CD4-positive, alpha-beta T cell treated with Interleukin-4 for 1 hour (primary cell): ENCODE results near the gene CHMP1B.

Experiments used
- DNase-seq, 2 donors: peaks; one replicate each; pipeline ENCODE4 v3.0.0-alpha.2; 2020 to 2022

CHMP1B gene, protein sequence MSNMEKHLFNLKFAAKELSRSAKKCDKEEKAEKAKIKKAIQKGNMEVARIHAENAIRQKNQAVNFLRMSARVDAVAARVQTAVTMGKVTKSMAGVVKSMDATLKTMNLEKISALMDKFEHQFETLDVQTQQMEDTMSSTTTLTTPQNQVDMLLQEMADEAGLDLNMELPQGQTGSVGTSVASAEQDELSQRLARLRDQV

DNA sequence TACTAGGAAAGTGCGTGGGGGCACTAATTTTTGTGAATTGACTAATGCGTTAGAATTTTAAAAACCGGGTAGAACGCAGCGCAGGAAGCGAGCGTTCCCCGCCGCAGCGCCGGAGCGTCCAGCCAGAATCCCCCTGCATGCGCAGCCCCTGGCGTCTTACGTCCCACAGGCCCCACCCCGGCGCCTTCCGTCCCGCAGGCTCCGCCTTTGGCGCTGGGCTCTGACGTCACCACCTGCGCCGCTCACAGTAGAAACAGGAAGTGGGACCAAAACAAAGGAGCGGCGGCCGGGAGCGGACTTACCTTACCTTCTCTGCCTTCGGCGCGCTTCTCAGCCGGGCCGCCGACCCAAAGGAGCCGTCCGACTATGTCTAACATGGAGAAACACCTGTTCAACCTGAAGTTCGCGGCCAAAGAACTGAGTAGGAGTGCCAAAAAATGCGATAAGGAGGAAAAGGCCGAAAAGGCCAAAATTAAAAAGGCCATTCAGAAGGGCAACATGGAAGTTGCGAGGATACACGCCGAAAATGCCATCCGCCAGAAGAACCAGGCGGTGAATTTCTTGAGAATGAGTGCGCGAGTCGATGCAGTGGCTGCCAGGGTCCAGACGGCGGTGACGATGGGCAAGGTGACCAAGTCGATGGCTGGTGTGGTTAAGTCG is at the start of gene CHMP1B:
Gene CHMP1B (plus strand): TSS at position 268 of the 660 bp plus-strand sequence. CDS start 99 bp downstream, at position 367.
- peak; percentile 95 to 97 for DNase-seq

DNA sequence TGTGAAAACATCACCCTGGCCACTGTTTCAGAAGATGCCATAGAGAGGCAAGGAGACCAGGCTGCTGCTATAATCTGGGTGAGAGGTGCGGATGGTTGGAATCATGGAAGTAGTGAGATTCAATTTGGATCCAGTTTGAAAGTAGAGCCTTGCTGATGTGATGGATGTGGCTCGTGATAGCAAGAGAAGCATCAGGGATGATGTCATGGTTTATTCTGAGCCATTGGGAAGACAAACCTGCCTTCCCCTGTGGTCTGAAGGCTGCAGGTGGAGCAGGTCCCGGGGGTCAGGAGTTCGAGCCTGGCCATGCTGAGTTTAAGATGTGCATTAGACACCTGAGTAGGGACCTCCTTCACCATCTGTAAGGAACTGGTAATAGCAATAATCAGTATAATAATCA is 49.6 kb upstream of the CHMP1B start:
- DNase-seq, result no peak

DNA sequence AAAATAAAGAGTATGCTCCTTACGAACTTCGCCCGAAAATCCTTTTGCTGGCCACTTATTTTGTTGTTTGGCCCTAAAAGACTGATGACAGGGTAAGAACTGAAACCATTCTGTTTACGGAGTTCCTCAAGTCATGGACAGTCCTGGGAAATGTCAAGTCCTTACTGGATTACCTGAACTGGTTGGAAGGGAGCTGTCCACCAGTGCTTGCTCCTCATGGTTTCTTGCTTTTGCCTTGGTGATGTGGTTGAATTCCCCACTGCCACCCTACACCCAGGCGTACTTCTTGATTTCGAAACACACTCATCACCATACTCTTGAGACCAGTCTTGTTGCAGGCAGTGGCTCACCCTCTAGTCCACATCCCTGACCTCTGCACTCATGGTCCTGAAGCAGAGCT is 49.1 kb upstream of the CHMP1B start:
- DNase-seq, result no peak

DNA sequence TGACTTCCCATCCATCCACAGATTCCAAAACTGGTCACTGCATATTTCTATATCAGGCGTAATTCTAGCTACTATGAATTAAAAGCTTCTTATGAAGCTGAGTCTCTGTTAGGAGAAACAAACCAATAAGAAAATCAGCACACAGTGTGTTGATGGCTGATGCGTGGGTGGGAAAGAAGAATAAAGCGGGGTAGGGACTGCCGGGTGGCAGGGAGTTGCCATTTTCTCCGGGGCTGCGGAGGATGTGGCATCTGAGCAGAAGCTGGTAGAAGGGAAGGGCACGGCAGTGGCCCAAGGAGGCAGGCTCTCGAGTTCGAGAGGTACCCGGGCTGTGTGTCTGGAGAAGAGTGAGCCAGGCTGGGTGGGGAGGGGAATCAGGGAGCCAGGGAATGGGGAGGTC is 48.6 kb upstream of the CHMP1B start:
- DNase-seq, result no peak

DNA sequence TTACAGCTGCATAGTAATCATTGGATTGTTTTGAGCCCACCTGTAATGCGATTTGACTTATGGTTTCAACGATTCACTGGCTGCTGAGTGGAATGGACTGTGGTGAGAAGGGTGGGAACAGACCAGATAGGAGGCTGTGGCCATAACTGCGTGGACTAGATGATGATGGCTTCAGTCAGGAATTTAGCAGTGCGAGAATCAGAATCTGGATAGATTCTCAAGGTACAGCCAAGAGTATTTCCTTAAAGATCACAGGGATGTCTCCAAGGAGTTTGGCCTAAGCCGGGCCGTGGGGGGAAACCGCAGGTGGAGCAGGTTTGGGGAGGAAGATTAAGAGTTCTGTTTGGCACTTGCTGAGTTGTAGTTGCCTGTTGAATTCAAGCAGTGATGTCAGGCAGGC is 44.0 kb upstream of the CHMP1B start:
- DNase-seq, result no peak

DNA sequence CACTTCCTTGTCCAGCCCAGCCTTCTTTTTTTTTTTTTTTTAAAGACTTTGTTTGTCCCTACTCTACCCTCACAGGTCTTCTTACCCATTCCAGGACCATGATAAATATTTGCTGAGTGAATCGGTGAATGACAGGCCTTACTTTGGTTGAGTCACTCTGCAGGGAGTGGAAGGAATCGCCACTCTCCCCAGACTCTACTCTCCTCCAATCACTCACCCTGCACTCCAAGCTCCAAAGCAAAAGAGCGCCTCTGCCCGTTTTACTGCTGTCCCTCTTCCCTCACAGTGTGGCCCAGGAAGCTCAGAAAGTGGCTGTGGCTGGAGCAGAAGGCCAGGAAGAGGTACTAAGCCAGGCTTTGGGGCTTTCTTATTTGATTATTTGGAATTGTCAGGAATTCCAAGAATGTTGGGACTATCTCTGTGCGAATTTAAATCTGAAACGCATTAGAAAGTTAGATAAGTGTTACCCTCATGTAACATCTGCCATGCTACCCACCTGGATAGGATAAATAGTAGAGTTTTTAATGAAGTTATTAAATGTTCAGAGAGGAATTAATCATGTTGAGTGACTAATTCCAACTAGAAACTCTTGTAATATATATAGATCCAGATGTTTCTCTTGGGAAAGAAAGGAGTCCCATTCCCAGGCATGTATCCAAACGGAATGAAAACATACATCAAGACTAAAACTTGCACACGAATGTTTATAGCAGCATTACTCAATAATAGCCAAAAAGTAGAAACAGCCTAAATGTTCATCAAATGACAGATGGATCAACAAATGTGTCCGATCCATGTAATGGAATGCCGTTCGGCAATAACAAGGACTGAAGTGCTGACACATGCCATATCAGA is 43.0 kb upstream of the CHMP1B start:
- no peak for DNase-seq

DNA sequence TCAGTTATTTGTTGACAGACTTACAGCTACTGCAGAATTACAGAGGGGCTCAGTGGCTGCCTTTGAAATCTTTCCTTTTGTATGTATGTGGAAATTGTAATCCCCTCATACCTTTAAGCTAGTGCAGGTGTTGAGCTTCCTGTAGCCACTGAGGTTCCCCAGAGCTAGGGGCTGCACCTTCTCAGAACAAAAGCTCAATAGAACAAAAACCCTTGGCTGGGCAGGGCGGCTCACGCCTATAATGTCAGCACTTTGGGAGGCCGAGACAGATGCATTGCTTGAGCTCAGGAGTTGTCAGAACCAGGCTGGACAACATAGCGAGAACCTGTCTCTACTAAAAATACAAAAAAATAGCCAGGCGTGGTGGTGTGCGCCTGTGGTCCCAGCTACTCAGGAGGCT is 41.3 kb upstream of the CHMP1B start:
- DNase-seq, result no peak

DNA sequence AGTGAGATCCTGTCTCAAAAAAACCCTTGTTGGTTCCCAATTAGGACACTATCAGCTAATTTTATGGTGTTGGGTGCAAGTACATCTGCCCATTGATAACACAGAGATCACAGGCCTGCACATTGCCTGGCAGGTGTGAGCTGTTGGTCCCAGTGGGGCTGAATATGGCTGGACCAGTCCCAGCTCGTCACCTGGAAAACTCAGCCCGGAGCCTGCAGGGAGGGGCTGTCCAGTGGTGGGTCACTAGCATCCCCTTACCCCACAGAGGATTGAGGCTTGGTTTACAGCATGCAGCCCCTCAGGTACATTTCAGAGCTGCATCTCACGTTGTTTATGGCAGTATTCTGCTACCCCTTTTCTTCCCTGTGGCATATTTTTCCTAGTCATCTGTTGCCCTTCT is 40.8 kb upstream of the CHMP1B start:
- no peak for DNase-seq

DNA sequence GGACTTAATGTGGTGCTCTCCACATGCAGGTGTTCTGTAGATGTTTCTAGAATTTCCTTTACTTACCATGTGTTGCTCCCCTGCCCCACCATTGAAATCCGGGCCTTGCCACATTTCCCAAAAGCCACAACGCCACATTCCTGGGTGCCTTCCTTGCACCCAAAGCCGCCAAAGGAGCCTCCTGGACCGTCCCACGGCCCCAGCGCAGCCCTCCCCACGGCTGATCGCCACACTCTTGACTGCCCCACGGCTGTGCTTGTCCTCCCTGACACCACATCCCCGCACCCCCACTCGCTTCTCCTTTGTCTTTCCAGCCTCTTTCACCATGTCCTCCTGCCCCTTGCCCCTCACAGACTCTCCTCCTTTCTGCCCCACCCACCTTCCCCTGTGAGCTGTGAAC is 40.2 kb upstream of the CHMP1B start:
- no peak for DNase-seq

DNA sequence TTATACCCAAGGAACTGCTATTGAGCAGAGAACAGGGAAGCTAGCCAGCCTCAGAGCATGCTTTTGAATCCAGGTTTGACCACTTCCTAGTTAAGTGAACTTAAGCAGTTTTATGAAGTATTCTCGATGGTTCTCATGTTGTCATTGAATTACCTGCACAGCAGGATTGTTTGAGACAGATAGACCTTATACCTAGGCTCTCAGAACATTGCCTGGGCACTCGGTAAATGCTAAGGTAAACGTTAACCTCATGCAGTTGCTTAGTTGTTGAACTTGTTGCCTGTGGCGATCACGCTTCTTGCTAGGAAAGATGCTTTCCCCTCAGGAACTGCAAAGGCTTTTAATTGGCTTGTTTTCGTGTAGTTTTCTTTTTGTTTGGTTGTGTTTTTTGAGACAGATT is 34.0 kb upstream of the CHMP1B start:
- no peak for DNase-seq

DNA sequence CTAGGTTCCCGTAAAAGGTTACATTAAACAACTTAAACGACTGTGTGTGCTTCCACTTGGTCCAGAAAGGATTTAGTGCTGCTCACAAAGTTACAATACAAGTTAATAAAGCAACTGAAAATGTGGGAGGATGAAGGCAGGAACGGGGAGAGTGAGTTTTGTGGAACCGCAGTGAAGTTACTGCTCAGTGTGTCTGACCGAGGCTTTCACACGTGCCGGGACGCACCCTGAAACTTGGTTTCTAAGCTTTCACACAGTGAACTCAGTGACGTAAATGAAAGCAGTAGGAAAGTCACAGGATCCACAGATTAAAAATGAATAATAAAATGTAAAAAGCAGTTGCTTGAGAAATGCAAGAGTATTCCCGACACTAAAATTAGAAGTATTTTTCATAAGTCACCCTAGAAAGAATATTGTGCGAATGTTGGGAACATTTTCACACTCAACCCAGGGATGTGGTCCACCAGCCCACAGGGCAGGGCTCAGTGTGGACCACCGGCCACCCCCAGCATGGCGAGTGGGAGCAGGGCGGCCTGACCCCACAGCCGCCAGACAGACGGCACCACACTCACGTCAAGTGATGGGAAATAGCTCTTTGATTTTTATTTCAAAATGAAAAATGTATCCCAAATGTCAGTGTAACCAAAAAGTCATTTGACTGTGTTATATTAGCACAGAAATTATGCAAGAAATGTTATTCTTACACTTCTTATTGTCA is 32.6 kb upstream of the CHMP1B start:
- DNase-seq, result peak in 1 of 2 donors; percentile 11

DNA sequence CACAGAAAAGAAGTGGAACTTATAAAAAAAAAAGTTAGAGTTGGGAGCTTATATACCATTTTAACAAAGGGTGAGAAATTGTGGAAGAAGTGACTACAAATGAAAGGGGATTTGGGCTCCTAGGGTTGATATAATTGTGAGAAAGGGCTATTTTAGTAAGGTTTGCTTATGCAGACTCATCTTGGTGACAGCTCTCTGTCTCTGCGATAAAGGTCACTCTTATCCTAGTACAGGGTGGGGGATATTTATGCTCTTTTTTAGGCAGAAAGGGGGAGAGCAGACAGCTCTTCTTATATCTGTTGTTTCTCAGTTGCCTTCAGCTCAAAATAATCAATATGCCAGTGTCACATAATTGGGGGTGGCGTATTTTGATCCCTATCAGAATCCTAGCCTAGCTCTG is 31.3 kb upstream of the CHMP1B start:
- no peak for DNase-seq

DNA sequence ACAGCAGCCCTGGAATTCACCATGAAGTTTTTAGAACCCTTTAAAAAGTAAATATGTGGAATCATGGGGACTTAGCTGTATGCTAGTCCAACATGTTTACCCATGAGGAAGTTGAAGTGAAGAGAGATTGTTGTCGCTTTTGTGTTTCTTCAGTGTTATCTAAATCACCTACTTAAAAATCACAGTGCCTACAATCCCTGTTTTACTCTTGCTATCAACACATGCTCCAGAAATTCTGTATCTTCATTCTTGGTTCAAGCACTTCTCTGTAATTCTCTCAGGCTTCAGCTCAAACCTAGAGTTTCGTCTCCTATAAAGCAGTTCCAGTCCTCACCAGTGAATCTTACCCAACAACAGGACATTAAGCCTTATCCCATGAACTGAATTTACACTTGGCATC is 30.5 kb upstream of the CHMP1B start:
- DNase-seq, result no peak

DNA sequence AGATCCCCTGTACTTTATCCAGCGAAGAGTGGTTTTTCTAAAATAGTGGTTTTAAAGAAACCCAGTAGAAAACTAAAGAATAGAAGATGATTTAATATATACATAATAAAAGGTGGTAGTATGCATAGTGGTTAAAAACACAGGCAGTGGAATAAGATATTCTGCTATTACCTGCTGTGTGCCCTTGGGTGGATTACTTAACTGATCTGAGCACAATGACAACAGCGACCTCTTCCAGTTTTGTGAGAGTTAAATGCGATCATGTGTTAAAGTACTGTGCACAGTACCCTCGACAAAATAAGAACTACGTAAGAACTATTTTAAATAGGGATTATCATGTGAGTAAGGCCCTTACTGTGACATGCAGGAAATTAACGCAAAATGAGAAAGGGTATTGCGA is 30.0 kb upstream of the CHMP1B start:
- no peak for DNase-seq

DNA sequence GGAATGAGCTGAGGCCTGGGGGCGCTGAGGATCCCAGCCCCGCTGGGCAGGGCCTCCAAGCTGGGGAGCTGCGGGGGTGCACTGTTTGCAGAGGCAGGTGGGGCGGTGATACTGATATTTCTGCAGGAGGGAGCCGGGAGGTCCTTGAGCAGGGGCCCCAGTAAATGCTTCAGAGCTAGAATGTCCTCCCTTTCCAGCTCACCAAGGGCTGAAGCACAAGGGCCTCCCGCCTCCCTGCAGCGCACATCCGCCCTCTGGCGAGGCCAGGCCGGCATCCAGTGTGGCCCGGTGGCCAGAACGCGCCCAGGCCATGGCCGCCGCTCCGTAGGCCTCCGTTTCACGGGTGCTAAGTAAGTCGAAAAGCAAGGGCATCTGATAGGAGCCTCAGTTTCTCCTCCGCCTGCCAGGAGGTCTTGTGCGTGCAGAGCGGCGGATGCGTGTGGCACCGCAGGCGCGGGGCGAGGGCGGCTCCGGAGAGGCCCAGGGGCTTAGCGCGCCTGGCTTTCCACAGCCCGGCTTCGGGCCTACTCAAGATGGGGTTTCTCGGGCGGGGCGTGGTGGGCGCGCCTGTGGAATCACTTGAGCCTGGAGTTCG is 29.5 kb upstream of the CHMP1B start:
- no peak for DNase-seq

DNA sequence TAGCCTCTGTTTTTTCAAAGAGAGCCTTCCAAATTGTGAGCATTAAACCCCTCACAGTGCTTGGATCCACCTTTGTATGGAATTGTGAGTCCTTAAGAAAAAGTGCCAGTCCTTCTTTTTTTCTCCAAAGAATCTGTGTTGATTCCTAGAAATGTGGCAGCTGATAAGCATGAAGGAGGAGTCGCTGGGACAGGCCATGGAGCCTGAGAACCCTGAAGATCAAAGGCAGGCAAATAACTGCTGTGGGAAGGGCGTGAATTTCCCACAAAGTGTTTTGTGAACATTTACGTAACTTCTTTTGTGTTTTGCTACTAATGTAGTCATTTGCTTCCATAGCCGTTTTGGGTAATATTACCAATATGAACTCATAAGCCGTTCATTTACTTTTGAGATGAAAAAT is 27.7 kb upstream of the CHMP1B start:
- no peak for DNase-seq

DNA sequence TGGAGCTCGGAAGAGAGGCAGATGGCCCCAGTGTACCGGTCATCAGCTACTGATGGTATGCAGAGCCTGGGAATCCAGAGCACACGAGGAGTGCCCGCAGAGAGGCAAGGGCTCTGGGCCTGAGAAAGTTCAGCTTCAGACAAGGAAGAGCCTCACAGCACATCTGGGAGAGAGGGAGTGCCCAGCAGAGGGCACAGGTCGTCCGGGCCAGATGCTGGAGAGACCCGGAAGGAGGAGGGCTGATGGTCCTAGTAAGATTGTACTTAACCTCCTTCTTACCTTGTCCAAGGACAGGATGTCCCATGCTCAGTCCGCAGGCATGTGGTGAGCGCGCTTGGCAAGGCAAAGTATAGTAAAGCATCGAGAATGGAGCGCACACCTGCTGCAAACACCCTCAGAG is 24.4 kb upstream of the CHMP1B start:
- no peak for DNase-seq

DNA sequence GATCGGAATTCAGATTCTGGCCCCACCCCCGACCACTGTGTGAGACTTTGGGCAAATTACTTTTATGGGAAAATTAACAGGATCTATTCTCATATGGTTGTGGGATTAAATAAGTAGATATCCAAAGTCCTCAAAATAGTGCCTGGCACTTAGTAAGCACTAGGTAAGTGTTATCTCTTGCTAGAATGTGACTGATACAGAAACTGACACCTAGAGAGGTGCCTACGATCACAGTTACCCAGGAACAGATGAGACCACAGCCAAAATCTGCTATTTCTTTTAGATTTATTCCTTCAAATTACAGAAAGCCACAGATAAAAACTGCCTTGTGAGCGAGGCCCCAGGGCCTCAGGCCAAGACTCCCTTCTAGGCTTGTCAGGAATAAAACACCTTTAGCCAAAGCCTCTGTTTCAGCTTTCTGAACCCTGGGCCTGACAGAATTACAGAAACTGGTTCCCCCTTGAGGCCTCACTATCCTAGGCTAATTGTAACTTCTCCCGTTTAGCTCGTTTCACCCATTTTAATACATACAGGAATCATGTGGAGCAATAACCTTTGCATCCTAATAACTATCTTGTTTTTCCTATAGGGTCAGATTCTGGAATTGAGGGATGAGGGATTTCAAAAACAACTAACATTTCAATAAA is 22.3 kb upstream of the CHMP1B start:
- DNase-seq, result no peak

DNA sequence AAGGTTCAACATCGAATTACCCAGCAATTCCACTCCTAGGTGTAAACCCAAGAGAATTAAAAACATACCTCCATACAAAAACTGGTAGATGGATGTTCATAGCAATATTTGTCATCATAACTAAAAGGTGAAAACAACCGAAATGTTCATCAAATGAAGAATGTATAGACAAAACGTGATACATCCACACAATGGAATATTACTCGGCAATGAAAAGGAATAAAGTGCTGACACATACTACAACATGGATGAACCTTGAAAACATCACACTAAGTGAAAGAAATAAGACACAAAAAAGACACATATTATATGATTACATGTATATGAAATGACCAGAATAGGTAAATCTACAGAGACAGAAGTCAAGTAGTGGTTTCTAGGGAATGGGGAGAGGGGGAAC is 20.6 kb upstream of the CHMP1B start:
- no peak for DNase-seq

DNA sequence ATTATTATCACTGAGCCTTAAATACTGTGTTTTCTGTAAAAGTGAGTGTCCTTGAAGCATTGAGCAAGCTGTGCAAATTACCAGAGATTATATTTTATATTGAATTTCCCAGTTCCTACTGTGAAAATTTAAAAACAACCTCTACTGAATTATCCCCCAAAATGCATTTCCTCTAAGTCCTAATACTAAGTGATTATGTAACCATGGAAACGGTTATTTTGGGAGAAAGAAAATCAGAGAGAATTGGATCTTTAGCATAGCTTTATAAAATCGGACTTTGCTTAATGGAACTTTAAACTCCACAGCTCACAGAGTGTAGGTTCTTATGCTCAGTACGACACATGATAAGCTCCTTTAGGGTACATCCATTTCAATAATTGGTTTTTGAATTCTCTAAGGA is 19.3 kb upstream of the CHMP1B start:
- DNase-seq, result no peak

DNA sequence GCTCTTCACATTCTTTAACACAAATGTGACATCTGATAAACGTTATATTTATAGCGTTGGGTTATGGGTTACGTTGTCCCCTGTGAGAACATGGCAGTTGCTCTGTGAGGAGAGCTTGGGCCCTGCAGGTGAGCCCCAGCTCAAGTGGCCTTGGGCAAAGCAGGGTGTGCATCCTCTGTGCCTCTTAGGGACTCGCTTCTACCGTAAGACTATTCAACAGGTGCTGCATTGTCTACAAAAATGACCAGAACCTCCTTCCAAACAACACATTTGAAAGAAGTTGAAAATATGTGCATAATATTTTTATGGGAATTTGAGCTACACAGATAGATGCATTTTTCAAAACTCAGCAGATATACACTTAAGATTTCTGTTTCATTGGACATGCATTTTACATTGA is 16.4 kb upstream of the CHMP1B start:
- DNase-seq, result no peak

DNA sequence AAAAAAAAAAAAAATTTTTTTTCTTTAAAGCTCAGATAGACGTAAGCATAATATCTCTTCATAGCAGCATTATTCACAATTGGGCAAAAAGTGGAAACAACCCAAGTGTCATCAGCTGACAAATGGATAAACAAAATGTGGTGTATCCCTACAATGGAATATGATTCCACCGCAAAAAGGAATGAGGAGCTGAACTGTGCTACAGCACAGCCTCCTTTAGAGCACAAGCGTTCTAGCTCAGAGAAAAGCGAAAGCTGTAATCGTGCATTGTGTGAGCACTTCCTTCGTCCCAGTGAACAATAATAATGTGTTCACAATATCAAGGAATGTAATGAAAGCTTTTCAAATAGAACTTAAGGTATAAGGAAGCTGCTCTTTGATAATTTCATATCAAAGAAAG is 11.7 kb upstream of the CHMP1B start:
- no peak for DNase-seq

DNA sequence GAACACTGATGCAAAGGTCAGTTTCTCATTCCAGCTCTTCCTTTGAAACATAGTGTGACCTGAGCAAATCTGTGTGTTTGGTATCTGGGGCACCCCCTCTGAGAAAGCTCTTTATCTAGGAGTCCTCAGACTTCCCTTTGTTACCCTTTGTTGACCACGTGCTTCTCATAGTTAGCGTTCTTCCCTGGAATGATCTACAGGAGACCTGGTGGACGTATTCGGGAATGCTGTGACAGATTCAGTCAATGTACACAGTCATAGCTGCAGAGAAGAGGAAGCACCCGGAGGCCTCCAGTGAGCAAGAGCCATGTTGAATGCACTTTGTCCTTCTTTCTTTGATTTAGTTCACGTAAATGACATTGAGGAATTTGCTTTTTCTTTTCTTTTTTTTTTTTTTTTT is 10.7 kb upstream of the CHMP1B start:
- DNase-seq, result no peak
